Hippocampal formation (tissue), 2 donors: ENCODE data around the gene APOE.
"Not testable (repeated sequence)": the region's sequence is repeated elsewhere in the genome, so short reads cannot be mapped to it uniquely, and the experiment has no call there.

Experiments
- DNase-seq, 2 donors: peaks; one replicate each; lab custom pipeline; 2025; lab: John Stamatoyannopoulos, UW

Gene APOE

DNA sequence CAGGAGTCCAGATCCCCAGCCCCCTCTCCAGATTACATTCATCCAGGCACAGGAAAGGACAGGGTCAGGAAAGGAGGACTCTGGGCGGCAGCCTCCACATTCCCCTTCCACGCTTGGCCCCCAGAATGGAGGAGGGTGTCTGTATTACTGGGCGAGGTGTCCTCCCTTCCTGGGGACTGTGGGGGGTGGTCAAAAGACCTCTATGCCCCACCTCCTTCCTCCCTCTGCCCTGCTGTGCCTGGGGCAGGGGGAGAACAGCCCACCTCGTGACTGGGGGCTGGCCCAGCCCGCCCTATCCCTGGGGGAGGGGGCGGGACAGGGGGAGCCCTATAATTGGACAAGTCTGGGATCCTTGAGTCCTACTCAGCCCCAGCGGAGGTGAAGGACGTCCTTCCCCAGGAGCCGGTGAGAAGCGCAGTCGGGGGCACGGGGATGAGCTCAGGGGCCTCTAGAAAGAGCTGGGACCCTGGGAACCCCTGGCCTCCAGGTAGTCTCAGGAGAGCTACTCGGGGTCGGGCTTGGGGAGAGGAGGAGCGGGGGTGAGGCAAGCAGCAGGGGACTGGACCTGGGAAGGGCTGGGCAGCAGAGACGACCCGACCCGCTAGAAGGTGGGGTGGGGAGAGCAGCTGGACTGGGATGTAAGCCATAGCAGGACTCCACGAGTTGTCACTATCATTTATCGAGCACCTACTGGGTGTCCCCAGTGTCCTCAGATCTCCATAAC is at the start of gene APOE:
Gene APOE, plus strand, starts transcription at position 360 of the 724 bp plus-strand sequence. CDS start 829 bp downstream, outside the sequence.
- DNase-seq = peak in 1 of 2 donors; percentile 63

GRCh38 chr19:44856421-44857083 is 49.0 kb upstream of the APOE start:
- DNase-seq = no peak

GRCh38 chr19:44857837-44858236 is 47.8 kb upstream of the APOE start:
- DNase-seq = no peak

DNA sequence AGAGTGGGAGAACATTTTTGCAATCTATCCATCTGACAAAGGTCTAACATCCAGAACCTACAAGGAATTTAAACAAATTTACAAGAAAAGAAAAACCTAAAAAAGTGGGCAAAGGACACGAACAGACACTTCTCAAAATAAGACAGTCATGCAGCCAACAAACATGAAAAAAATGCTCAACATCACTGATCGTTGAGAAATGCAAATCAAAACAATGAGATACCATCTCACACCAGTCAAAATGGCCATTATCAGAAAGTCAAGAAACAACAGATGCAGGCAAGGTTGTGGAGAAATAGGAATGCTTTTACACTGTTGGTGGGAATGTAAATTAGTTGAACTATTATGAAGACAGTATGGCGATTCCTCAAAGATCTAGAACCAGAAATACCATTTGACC is 44.0 kb upstream of the APOE start:
- not testable (repeated sequence) for DNase-seq

DNA sequence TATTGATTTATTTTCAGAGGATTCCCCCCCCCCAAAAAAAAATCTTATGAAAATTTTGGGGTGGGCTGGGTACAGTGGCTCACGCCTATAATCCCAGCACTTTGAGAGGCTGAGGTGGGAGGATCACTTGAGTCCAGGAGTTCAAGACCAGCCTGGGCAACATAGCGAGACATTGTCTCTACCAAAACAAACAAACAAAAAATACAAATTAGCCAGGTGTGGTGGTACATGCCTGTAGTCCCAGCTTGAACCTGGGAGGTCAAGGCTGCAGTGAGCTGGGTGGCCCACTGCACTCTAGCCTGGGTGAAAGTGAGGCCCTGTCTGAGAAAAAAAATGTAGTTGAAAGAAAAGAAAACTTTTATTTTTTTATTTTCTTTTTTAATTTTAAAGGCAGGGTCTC is 41.6 kb upstream of the APOE start:
- DNase-seq = no peak

GRCh38 chr19:44865196-44865767 is 40.3 kb upstream of the APOE start:
- DNase-seq = no peak

- DNase-seq = no peak
Measured at GRCh38 chr19:44866664-44867063, 38.9 kb upstream of the APOE start.

GRCh38 chr19:44867578-44867977 is 38.0 kb upstream of the APOE start:
- no peak for DNase-seq

DNA sequence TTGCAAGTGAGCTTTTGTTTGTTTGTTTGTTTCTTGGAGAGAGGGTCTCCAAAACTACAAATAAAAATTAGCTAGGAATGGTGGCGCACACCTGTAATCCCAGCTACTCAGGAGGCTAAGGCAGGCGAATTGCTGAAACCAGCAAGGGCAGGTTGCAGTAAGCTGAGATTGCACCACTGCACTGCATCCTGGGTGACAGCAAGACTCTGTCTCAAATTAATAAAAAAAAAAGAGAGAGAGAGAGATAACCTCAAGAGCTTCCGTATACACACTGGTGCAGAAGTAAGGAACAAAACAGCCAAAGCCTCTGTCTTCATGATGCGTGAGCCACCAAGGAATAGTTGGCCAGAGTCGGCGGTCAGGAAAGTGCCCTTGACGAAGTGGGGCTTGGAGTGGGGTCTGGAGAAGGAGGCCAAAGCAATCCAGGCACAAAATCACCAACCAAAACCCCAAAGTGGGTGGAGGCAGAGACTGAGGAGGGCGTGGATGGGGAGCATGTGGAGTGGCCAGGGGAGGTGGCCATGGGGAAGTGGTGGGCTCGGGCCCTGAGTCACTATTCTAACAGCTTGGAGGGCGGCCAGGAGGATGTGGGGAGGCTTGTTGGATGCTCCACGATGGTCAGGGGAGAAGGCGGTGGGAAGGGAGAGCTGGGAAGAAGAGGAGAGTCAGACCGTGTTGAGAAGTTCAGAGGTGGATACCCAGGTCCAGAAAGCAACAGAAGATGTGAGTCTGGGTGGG is 35.7 kb upstream of the APOE start:
- no peak for DNase-seq

DNA sequence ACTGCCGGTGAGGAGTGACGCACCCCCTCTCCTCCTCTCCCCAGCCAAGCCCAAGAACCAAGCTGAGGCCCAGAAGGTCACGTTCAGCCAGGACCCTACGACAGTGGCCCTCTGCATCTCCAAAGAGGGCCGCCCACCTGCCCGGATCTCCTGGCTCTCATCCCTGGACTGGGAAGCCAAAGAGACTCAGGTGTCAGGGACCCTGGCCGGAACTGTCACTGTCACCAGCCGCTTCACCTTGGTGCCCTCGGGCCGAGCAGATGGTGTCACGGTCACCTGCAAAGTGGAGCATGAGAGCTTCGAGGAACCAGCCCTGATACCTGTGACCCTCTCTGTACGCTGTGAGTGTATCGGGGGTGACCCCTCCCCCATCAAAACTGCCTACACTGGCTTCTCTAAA is 33.8 kb upstream of the APOE start:
- DNase-seq = no peak

DNA sequence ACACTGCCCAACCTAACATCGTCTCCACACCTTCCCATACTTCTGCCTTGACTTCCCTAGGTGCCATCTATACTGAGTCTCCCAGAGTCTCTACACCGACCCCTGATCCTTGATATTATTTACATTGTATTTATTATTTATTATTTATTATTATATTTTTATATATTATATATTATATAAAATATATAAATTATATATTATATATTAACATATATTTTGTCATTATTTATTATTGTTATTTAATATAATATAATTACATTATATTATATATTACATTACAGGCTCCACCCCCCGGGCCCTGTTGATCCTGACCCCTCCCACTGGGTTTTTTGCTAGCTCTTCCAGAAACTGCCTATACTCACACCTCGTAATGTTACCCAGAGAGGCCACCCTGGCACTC is 32.9 kb upstream of the APOE start:
- no peak for DNase-seq

- no peak for DNase-seq
Measured at GRCh38 chr19:44874317-44874716, 31.3 kb upstream of the APOE start.

GRCh38 chr19:44875666-44876451 is 29.7 kb upstream of the APOE start:
- DNase-seq = no peak

DNA sequence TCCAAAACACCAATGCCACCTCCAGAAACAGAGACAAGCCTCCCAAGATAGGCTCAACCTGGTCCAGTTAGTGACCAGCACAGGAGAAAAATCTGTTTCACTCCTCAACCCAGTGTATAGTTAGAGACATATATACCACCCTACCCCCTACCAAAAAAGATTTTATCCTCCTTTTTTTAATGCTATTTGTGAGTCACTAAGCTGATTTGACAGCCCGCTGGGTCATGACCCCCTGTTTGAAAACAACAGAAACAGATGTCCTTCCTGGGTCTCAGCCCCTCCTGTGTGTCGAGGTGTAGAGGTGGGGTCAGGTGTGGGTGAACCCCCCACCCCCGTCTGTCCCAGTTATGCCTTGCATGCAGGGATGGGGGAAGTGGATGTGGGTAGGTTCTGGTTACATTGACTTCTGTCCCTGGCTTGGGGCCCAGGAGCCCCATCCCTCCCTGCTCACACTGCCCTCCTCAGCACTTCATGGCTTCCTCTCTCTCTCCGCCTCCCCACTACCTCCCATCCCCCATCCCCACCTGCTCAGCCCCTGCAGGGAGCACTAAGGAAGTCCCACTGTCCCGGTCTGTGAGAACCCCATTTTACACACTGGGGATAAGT is 28.6 kb upstream of the APOE start:
- DNase-seq = no peak

GRCh38 chr19:44878120-44878865 is 27.3 kb upstream of the APOE start:
- no peak for DNase-seq

DNA sequence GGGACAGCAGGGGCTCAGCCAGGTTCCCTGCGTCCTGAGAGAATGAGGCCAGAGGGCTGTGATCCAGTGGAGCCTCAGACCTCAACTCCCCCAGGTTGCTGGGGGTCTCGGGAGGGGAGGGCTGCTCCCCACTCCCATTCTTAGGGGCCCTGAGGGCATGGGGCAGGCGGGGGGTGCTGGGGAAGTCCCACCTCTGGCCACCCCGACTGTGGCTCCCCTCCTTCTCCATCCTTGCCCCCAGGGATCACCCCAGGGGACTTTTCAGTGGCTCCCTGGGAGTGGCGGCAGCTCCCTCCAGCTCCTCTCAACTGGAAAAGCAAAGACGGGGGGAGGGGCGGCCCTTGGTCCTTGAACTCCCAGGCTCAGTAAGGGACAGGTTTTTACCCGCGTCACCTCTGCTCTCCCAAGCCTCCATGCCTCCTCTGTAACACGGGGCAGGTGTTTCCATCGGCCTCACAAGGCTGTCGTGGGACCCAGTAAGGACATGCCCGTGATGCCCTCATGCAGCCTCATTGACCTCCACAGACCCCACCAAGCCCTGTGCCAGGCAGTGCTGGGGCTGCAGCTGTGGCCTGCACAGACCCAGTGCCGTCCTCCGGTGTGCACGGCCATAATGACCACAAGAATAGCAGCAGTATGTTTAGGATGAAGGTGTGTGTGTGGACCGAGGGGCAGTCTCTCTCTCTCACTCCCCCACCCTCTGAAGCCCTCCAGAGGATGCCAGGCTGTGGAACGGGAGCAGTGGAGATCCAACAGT is 26.1 kb upstream of the APOE start:
- DNase-seq = no peak

- DNase-seq = no peak
Measured at GRCh38 chr19:44882063-44882462, 23.5 kb upstream of the APOE start.

- DNase-seq = not testable (repeated sequence)
Measured at GRCh38 chr19:44882619-44883397, 22.8 kb upstream of the APOE start.

GRCh38 chr19:44883922-44884321 is 21.7 kb upstream of the APOE start:
- no peak for DNase-seq
